HG02884 (cell line): ENCODE results near the gene TRPM1.

Source experiments
- ATAC-seq: cut with Tn5 transposase; IDR thresholded peaks from one replicate; pipeline ENCODE4 v1.9.1; 2021; ENCODE audit warnings: mild to moderate bottlenecking, moderate library complexity; ENCODE audit not compliant: unreplicated experiment

TRPM1 gene

DNA sequence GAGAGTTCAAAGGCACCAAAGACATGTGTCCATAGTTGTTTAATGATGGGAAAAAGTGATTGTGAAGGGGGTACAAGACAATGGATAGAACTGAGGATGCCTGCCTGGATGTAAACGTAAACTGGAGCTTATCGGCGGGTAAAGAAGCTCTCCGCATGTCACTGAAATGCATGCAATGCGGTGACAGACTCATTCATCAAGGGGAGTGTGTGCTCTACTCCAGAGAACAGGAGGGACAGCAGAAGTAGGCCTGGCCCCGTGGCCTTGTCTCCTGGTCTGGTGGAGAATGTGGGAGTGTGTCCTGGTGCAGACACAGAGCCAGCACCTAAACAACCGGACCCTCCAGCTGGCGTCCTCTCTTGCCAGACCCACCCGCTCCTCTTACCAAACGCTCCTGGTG, 50.6 kb downstream of the TRPM1 start:
- no peak for ATAC-seq

- no peak for ATAC-seq
These were observed 51.6 kb downstream of the TRPM1 start for GRCh38 chr15:31049682-31050615.

DNA sequence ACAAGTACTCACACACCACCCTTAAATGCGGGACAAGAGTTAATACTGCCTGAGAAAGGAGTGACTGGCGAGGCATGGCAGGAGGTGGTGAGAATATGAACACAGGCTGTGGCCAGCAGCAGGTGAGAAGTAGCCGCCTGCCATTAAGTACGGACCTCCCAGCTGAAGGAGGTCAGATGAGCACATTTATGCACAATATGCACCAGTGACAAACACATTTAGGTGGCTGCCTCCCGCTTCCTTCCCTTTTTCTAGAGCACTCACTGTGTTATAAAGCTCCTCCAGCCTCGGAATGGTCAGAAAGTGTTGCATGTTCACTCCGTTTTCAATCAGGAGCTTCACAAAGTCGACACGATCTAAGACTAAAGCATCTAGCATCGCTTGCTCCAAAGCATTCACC, 52.4 kb downstream of the TRPM1 start:
- ATAC-seq = no peak

- no peak for ATAC-seq
These were observed 54.1 kb downstream of the TRPM1 start for GRCh38 chr15:31047437-31047836.

DNA sequence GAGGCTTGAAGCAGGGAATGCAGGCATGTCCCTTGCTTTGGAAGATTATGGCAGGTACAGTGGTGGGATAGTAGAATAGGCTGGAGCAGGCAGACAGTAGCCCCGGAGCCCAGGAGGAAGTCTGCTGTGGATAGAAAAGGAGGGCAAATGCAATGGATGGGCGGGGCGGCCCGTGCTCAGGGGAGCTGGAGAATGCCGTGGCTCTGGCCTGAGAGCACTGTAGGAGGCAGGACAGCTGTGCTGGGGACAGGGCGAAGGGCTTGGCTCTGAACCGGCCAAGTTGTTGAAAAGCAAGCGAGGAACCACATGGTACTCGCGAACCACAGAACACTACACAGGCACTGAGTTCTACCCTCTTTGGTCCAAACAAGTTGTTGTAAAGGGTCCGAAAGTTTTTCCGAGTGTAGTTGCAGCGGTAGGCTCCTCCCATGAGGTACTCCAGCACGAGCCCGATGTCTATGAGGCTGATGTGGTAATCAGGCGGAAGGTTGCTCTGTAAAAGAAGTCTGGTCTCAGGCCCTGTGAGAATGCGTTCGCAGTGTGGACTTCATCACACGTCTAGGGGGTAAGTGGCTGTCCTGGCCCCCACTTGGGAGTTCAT, 54.7 kb downstream of the TRPM1 start:
- no peak for ATAC-seq

GRCh38 chr15:31045606-31046005, 55.9 kb downstream of the TRPM1 start:
- no peak for ATAC-seq

DNA sequence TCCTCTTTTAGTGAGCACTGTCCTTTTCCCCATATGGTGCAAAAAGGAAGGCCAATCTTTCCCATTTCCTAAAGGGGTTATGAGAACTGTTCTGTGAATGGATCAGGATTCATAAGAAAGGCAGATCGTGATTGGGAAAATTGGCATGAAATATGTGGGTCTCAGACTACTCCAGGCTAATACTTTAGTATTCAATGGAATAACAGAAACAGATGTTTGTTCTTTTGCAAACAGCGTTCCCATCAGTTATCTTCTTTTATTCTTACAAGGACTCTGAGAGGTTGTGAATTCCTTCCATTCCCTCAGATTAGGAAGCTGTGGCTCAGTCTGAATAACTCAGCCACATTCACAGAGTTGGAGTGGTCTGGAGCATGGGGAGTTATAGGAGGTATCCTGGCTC, 58.8 kb downstream of the TRPM1 start:
- no peak for ATAC-seq

DNA sequence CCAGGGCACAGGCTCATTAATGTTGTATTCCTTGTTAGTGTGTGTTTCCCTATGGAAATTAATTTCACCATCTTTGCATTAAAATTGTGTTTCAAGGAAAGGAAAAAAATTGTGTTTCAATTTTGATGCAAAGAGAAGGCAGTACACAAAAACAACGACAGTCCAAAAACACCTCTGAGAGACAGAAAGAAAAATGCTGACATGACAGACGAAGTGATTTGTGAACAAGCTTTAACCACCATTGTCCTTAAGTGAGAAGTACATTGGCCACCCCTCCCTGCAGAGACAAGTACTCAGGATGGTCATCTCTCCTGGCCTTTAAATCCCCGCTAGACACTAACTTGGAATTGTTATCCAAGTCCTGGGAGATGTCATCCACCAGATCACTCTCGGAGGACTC, 59.9 kb downstream of the TRPM1 start:
- no peak for ATAC-seq

DNA sequence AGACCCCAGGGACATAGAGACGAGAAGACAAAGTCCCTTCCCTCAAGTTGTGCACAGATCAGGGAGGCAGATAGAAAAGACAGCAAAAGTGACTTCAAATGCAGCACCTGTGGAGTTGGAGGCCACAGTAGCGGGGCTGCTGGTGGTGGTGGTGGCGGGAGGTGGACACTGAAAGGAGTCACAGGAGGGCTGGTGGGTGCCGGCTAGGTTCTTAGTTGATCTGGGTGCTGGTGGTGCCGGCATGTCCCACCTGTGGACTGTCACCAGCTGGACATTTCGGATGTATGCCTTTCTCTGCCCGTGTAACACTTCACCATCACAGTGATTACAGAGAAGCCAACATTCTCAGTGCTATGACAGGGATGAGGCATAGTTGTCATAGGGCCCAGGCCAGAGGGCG, 60.9 kb downstream of the TRPM1 start:
- no peak for ATAC-seq

DNA sequence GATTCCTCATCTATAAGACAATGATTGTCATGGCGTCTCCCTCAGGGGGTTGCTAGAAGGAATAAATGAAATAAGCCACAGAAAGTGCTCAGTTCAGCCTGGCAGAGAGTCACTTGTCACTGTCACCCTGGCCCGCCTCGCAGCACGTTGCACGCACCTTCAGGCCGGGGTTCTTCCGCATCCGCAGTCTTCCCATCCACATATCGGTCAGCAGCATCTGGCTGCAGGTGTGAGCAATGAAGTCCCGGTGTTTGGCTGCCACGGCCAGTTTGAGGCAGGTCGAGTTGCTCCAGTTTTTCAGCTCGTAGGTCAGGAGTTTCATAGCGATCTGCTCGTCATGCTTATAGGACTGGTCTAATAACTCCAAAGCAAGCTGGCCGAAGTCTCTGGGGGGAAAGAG, 61.6 kb downstream of the TRPM1 start:
- ATAC-seq = no peak

DNA sequence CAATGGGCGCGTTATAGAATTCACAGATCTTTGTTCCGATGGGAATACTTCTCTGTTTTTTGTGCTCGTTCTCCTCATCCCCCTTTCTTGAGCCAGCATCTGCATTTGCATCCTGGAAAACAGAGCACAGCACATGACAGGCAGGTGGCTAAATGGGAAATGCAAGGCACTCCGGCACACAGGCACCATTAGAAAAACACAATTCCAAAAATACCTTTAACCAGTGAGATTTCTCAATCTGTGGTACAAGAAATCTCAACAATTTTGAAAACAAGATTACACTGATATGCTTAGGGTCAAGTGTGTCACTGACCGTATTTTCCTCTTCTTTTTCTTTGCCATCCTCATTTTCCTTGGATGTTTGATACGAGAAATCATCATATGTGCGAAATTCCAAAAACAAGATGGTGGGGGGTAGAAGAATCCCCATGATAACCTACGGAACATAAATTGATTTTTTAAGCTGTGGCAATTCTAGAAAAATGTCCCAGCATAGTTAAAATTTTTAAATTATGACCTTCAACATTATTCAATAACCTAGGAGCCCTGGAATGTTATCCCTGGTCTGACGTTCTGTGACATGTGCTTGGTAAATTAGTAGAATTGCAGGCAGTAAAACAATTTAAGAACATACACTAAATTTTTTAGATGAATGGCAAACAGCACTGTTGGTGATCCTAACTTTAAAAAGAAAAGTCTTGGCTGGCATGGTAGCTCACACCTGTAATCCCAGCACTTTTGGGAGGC, 63.6 kb downstream of the TRPM1 start:
- no peak for ATAC-seq

GRCh38 chr15:31036783-31037182, 64.7 kb downstream of the TRPM1 start:
- ATAC-seq = no peak

DNA sequence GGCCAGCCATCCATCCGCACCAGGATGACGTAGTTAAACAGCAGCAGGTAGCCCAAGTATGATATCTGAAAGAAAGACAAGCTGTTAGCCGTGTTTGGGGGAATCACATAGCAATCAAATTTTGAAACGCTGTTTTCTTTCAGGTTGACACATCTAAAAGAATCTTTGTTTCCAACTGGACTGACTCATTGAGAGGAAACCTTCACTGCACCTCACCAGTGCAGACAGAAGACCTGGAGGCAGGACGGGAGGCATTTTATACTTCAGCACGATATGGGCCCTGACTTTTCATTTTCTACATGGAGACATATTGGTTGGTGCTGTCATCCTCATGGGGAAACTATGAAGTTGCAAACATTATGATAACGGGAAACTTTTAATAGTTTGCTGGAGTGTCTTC, 65.9 kb downstream of the TRPM1 start:
- ATAC-seq = no peak

DNA sequence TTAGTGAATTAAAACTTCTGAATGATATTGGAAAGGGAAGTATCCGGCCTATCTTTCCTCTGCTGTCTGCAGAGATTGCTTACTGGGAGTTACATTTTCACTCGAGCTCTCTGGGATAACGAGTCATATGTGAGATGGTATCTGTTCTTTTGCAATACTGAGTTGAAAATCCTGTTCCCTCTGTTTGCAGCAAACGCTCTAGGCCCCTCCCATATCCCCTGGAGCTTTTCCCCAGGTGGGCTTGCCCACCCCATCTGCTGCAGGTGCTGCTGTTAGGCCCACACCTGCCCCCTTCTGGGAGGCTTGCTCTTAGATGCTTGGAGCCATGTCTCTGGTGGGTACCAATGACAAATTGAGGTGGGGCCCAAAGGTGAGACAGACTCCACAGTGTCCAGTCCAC, 67.4 kb downstream of the TRPM1 start:
- ATAC-seq = no peak

DNA sequence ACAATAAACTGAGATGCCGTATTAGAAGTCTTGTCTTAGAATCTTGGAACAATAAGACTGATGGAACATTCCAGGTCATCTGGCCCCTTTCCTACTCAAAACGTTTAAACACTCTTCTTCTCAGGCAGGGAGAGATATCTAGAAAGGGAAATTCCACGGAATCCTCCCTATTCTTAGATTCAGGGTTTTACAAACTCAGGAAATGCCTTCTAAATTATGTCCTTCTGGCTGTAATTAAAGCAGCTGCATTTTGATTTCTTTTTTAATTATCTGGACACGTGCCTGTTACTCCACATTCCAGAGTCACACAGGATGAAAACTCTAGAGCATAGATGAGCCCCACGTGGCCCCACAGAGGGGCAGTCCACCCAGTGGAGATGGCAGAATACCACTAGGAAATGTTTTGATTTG, 68.6 kb downstream of the TRPM1 start:
- ATAC-seq = no peak

- no peak for ATAC-seq
These were observed 70.0 kb downstream of the TRPM1 start for GRCh38 chr15:31031471-31032067.

DNA sequence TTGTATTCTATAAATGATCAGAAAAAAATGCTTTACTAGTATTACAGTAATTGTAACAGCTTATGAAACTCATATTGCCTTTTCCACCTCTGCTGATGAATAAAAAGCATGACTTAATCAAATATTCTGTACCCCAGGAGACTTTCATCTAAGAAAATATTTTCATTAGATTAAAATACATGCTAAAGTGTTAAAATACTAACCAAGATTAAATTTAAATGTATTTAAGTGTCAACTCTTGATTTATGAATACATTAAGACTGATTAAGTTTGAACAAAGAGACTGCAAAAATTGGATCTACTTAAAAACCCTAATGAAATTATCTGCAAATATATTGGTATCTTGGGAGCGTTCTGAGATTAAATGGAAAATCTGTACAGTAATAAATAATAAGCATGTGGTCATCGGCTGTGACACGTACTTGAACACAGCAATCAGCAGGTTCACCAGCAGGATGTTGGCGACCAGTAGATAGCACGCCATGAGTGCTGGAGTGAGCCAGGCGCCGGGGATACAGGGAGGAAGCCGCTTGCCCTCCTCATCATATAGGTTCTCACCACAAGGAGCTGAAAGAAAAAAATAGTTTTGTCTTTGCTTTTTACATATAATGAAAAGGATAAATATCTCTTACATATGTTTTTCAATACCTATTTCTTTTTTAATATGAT, 73.5 kb downstream of the TRPM1 start:
- no peak for ATAC-seq

DNA sequence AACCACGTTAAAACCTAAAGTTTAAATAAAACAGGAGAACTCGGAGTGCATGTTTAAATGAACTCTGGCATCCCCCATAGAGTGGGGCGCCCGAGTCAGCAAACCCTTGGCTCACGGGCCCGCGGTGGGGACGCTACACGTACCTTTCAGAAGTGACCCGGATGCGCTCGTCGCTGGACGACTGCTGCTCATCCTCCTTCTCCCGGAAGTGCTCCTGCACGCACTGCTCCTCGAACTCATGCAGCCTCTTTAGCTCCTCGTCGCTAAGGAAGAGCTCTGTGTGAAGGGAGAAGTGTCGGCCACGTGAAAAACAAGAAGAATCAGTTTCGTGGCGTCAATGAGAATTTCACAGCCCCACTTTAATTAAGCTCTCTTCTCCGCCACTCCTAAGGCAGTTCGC, 75.5 kb downstream of the TRPM1 start:
- no peak for ATAC-seq

- ATAC-seq = no peak
These were observed 76.5 kb downstream of the TRPM1 start for GRCh38 chr15:31024979-31025378.

GRCh38 chr15:31024330-31024729, 77.2 kb downstream of the TRPM1 start:
- no peak for ATAC-seq

GRCh38 chr15:31023841-31024240, 77.7 kb downstream of the TRPM1 start:
- ATAC-seq = no peak
